H1 (cell line): ENCODE measurements around the gene CREBZF. TPM values are rescaled to one million over a fixed set of nuclear protein-coding genes. Genes with fewer than 3 reads are reported as not detected.

Source experiments
- CTCF ChIA-PET: fragments of 300-600 bp; sonication (Branson Sonifier 250); formaldehyde crosslinking; loops from one replicate; lab custom pipeline; 2021; ENCODE audit not compliant: partially characterized antibody; lab: Charles Lee
- POLR2A ChIA-PET: fragments of 300-600 bp; sonication (Branson Sonifier 250); formaldehyde crosslinking; loops from one replicate; lab custom pipeline; 2021; ENCODE audit warnings: inconsistent platforms; ENCODE audit not compliant: partially characterized antibody; lab: Charles Lee
- DNase-seq, 2 experiments: peaks; one replicate each; pipeline versions ENCODE4 v3.0.0 to v3.0.0-alpha.2; 2010 to 2022; ENCODE audit warnings: low spot score in 2 of 2, low read depth in 1 of 2, mixed read lengths in 1 of 2
- FAIRE-seq: peaks from 2 replicates; lab custom pipeline; 2011; peaks lifted over from hg19 to GRCh38; lab: Jason Lieb, UNC
- H2AFZ ChIP-seq: 2 replicates; pipeline ENCODE4 v1.8.1; 2012; ENCODE audit warnings: low read length, inconsistent platforms
- H2AK5ac ChIP-seq: 2 replicates; pipeline ENCODE4 v1.6.1; 2013; ENCODE audit warnings: low read depth, low read length
- H2BK120ac ChIP-seq: replicated peaks from 2 replicates; pipeline ENCODE3; 2013; ENCODE audit warnings: low read depth, low read length, inconsistent platforms
- H2BK12ac ChIP-seq: 2 replicates; pipeline ENCODE4 v1.6.1; 2013; ENCODE audit warnings: low read depth, low read length
- H2BK15ac ChIP-seq: 2 replicates; pipeline ENCODE4 v1.6.1; 2013; ENCODE audit warnings: low read length
- H2BK20ac ChIP-seq: 2 replicates; pipeline ENCODE4 v1.6.1; 2013; ENCODE audit warnings: low read length
- H2BK5ac ChIP-seq: 2 replicates; pipeline ENCODE4 v1.6.1; 2013; ENCODE audit warnings: low read depth, low read length
- H3K14ac ChIP-seq: 2 replicates; pipeline ENCODE4 v1.6.1; 2013; ENCODE audit warnings: inconsistent platforms; ENCODE audit not compliant: insufficient read length
- H3K18ac ChIP-seq: 2 replicates; pipeline ENCODE4 v1.6.1; 2013; ENCODE audit warnings: low read length; ENCODE audit errors: extremely low read depth
- H3K23ac ChIP-seq: 2 replicates; pipeline ENCODE4 v1.6.1; 2013; ENCODE audit warnings: inconsistent platforms; ENCODE audit not compliant: insufficient read length
- H3K23me2 ChIP-seq: 2 replicates; pipeline ENCODE4 v1.6.1; 2013; ENCODE audit warnings: low read depth, low read length
- H3K27ac ChIP-seq: 2 replicates; pipeline ENCODE4 v1.6.1; 2011; ENCODE audit warnings: low read depth, low read length, inconsistent platforms
- H3K27me3 ChIP-seq, 4 experiments: replicated peaks in 1 of 4; 1 replicate in 1 of 4; 2 replicates in 3 of 4; pipeline versions ENCODE4 v1.6.1 to v1.8.1; 2011 to 2013; ENCODE audit warnings: low read length in 3 of 4, mild to moderate bottlenecking in 3 of 4, inconsistent platforms in 2 of 4, mixed read lengths in 2 of 4, moderate library complexity in 1 of 4; ENCODE audit not compliant: control insufficient read depth in 3 of 4, insufficient read depth in 3 of 4; ENCODE audit errors: extremely low read depth in 1 of 4
- H3K36me3 ChIP-seq, 4 experiments: 2 replicates each; pipeline versions ENCODE4 v1.6.1 to v1.8.1; 2011 to 2013; ENCODE audit warnings: mild to moderate bottlenecking in 4 of 4, low read length in 3 of 4, moderate library complexity in 2 of 4, control low read depth in 1 of 4, inconsistent platforms in 1 of 4; ENCODE audit not compliant: insufficient read depth in 4 of 4, control insufficient read depth in 2 of 4
- H3K4ac ChIP-seq: replicated peaks from 2 replicates; pipeline ENCODE3; 2013; ENCODE audit warnings: low read length, low read depth, mixed read lengths, inconsistent platforms; ENCODE audit not compliant: insufficient read length
- H3K4me1 ChIP-seq, 4 experiments: replicated peaks in 1 of 4; 1 replicate in 1 of 4; 2 replicates in 3 of 4; pipeline versions ENCODE4 v1.6.1 to v1.8.1; 2011 to 2013; ENCODE audit warnings: low read length in 3 of 4, inconsistent platforms in 2 of 4, mixed read lengths in 1 of 4; ENCODE audit not compliant: insufficient read depth in 4 of 4, control insufficient read depth in 3 of 4
- H3K4me2 ChIP-seq, 2 experiments: 2 replicates each; pipeline versions ENCODE4 v1.6.1 to v1.8.1; 2011 to 2013; ENCODE audit warnings: low read depth in 2 of 2, low read length in 2 of 2, control low read depth in 1 of 2, inconsistent platforms in 1 of 2, mild to moderate bottlenecking in 1 of 2; ENCODE audit not compliant: insufficient read depth in 1 of 2
- H3K4me3 ChIP-seq, 4 experiments: fragments of 200-600, 300-600 bp in 1 of 4; sonication (generic), shearing (Covaris generic), sonication (Bioruptor Twin) in 1 of 4; 2 replicates each; pipeline versions ENCODE4 v1.5.1 to v1.8.1; 2011 to 2016; ENCODE audit warnings: low read length in 4 of 4, low read depth in 3 of 4, control low read depth in 2 of 4, inconsistent platforms in 2 of 4, mild to moderate bottlenecking in 2 of 4, mixed read lengths in 1 of 4, moderate library complexity in 1 of 4; ENCODE audit not compliant: insufficient read depth in 2 of 4; ENCODE audit errors: extremely low read depth in 1 of 4
- H3K56ac ChIP-seq: replicated peaks from 2 replicates; pipeline ENCODE3; 2013; ENCODE audit warnings: low read depth, mild to moderate bottlenecking, mixed read lengths, low read length, inconsistent platforms; ENCODE audit not compliant: insufficient read length
- H3K79me1 ChIP-seq: 2 replicates; pipeline ENCODE4 v1.6.1; 2013; ENCODE audit warnings: low read depth, low read length, control low read depth
- H3K79me2 ChIP-seq, 2 experiments: 2 replicates each; pipeline versions ENCODE4 v1.6.1 to v1.8.1; 2012 to 2013; ENCODE audit warnings: low read length in 2 of 2, mild to moderate bottlenecking in 2 of 2, inconsistent platforms in 1 of 2; ENCODE audit not compliant: insufficient read depth in 2 of 2, control insufficient read depth in 1 of 2
- H3K9ac ChIP-seq, 4 experiments: replicated peaks in 1 of 4; 1 replicate in 1 of 4; 2 replicates in 3 of 4; pipeline versions ENCODE4 v1.6.1 to v1.8.1; 2011 to 2013; ENCODE audit warnings: low read depth in 3 of 4, low read length in 3 of 4, control low read depth in 2 of 4, mild to moderate bottlenecking in 2 of 4, moderate library complexity in 2 of 4, inconsistent platforms in 1 of 4; ENCODE audit errors: extremely low read depth in 1 of 4
- H3K9me3 ChIP-seq, 2 experiments: 2 replicates each; pipeline versions ENCODE4 v1.6.1 to v1.8.1; 2012 to 2013; ENCODE audit warnings: mild to moderate bottlenecking in 2 of 2, moderate library complexity in 2 of 2, control low read depth in 1 of 2, inconsistent platforms in 1 of 2, low read depth in 1 of 2, low read length in 1 of 2, mixed read lengths in 1 of 2; ENCODE audit not compliant: insufficient read depth in 2 of 2
- H4K20me1 ChIP-seq, 2 experiments: replicated peaks in 1 of 2; 2 replicates each; pipeline versions ENCODE3 to v1.8.1; 2011 to 2013; ENCODE audit warnings: inconsistent platforms in 2 of 2, low read length in 2 of 2, mild to moderate bottlenecking in 1 of 2; ENCODE audit not compliant: insufficient read depth in 2 of 2, control insufficient read depth in 1 of 2
- H4K5ac ChIP-seq: 2 replicates; pipeline ENCODE4 v1.6.1; 2013; ENCODE audit warnings: low read length, low read depth, mixed read lengths, inconsistent platforms; ENCODE audit not compliant: insufficient read length
- H4K8ac ChIP-seq: 2 replicates; pipeline ENCODE4 v1.8.0; 2013; ENCODE audit warnings: mild to moderate bottlenecking, moderate library complexity, low read length, inconsistent platforms; ENCODE audit not compliant: insufficient read depth; ENCODE audit errors: extremely low read depth
- H4K91ac ChIP-seq: replicated peaks from 2 replicates; pipeline ENCODE3; 2013; ENCODE audit warnings: low read length, mixed read lengths, inconsistent platforms; ENCODE audit not compliant: insufficient read length
- ASH2L ChIP-seq: fragments of 200-600, 300-600 bp; sonication (generic); IDR thresholded peaks from one replicate; pipeline ENCODE4 v1.7.1; 2017; ENCODE audit warnings: low read length
- ATF3 ChIP-seq: IDR thresholded peaks from 2 replicates; pipeline ENCODE4 v1.6.1; 2011; ENCODE audit warnings: low read depth, mild to moderate bottlenecking, low read length; ENCODE audit not compliant: insufficient read depth
- E2F6 ChIP-seq: IDR thresholded peaks from 2 replicates; pipeline ENCODE4 v1.6.1; 2012; ENCODE audit warnings: inconsistent platforms
- RBBP5 ChIP-seq: IDR thresholded peaks from 2 replicates; pipeline ENCODE4 v1.7.1; 2012; ENCODE audit warnings: low read depth, mild to moderate bottlenecking, inconsistent platforms, low read length, moderate library complexity, borderline replicate concordance
- TAF1 ChIP-seq: IDR thresholded peaks from 2 replicates; pipeline ENCODE4 v1.6.1; 2011; ENCODE audit warnings: mild to moderate bottlenecking, low read depth, low read length
- TAF7 ChIP-seq: optimal IDR thresholded peaks from 2 replicates; pipeline ENCODE3; 2011; ENCODE audit warnings: low read depth, mild to moderate bottlenecking, inconsistent platforms, low read length, moderate library complexity, borderline replicate concordance
- WGBS, 2 experiments: shearing (Covaris generic) in 1 of 2; methylation state at CpG; one replicate each; pipeline versions ENCODE4 v1.1.6 to v1.1.7; 2013 to 2015; ENCODE audit warnings: low lambda C conversion rate in 2 of 2, mixed read lengths in 2 of 2, inconsistent platforms in 1 of 2, low coverage in 1 of 2, missing lambda C conversion rate in 1 of 2; ENCODE audit not compliant: insufficient replicate concordance in 2 of 2, insufficient coverage in 1 of 2, insufficient read length in 1 of 2; ENCODE audit errors: extremely low coverage in 1 of 2, missing lambda C conversion rate in 1 of 2; 5-methylcytosine and 5-hydroxymethylcytosine counted together
- polyA plus RNA-seq, 7 experiments: library from polyadenylated mRNA; depleted of rRNA in 3 of 7; stranded (reverse) in 5 of 7; unstranded in 2 of 7; fragments of >200 nt in 5 of 7; fragments of 200-250 nt in 2 of 7; gene quantifications; 1 replicate in 5 of 7; 2 replicates in 1 of 7; 4 replicates in 1 of 7; pipeline versions ENCODE4 v1.2.1 to v1.2.3, GENCODE V29; 2011 to 2013; ENCODE audit warnings: missing spikeins in 2 of 7, mixed read lengths in 2 of 7
- total RNA-seq: library from RNA; stranded (reverse); fragmentation: NEBNext Ultra II Directional; extraction: Animal tissue kit (Norgen Biotek cat#: 25700); gene quantifications from 2 replicates; pipeline ENCODE4 v1.2.1, GENCODE V29; 2021
- TF ChIP-seq, protein P1 (sequence below): IDR thresholded peaks from 2 replicates; pipeline ENCODE4 v1.6.1; 2012; ENCODE audit warnings: low read length, inconsistent platforms

CREBZF gene
- total and polyA plus RNA-seq, 2 of the 8 experiments (the other 6 are each of a cell fraction or from before 2014, with no cell fraction given), result 15.4 to 44.9 TPM

GRCh38 chr11:85627998-85628770, 36.7 kb downstream of the CREBZF start, which contains the start of gene TMEM126B:
TMEM126B (plus strand) TSS chr11:85628593; CDS start chr11:85628608, 15 bp downstream.
- Histone ChIP-seq H2BK15ac (no peak within 1 kb of the TSS; the same call in 1 of the 2 replicates), H2BK12ac (no peak within 1 kb of the TSS; the same call in 1 of the 2 replicates), H4K8ac (peak within 1 kb of the TSS; percentile 88; the same call in 1 of the 2 replicates), H2BK120ac (no peak within 1 kb of the TSS), H4K20me1 (no peaks in the 10 kb centered on the region), H3K4me3 (peak within 1 kb of the TSS; percentile 78 to 95 (median 92)), H2AK5ac (peak within 1 kb of the TSS; percentile 16; the same call in 1 of the 2 replicates), H3K23me2 (peaks cover 12% of the 10 kb centered on the region), H3K9me3 (no peaks in the 10 kb centered on the region), H3K4me2 (peak within 1 kb of the TSS; percentile 84 to 99), H3K79me2 (peaks cover 18 to 42% of the 10 kb centered on the region in 2 experiments), H2BK5ac (peak within 1 kb of the TSS; percentile 89), H3K9ac (peak within 1 kb of the TSS; percentile 82 to 97 (median 83)), H2BK20ac (no peak within 1 kb of the TSS), H3K14ac (no peak within 1 kb of the TSS), H3K79me1 (peaks cover 2% of the 10 kb centered on the region; the same call in 1 of the 2 replicates), H3K4ac (no peak within 1 kb of the TSS), H3K56ac (peak within 1 kb of the TSS; percentile 32), H3K18ac (peak within 1 kb of the TSS; percentile 11; the same call in 1 of the 2 replicates), H3K23ac (no peak within 1 kb of the TSS), H4K5ac (peak within 1 kb of the TSS; percentile 69), H4K91ac (no peak within 1 kb of the TSS), H2AFZ (peak within 1 kb of the TSS; percentile 89), H3K4me1 (peaks cover 0 to 9% (median 0%) of the 10 kb centered on the region in 4 experiments; a peak in 4 of 7 replicates), H3K27ac (peak within 1 kb of the TSS; percentile 68), H3K27me3 (no peaks in the 10 kb centered on the region), H3K36me3 (peaks cover 0 to 17% (median 5%) of the 10 kb centered on the region in 4 experiments; a peak in 4 of 8 replicates)
- DNase-seq, result peak; percentile 88 to 94
- 2% methylated on average over 37 of the region's 41 CpGs; no CpG with 5 or more reads in 1 of the 2 experiments for WGBS, 2 experiments
- peak; percentile 88 for FAIRE-seq
- ChIA-PET CTCF (interaction anchor here (0.6 to 1.6 kb wide), 2 partner anchors 218 to 408 kb away, joined by 3 read pairs; no protein-coding TSS in a partner anchor), POLR2A (interaction anchor here (0.7 to 3.0 kb wide), 11 partner anchors 8 to 213 kb away, joined by 3 to 20 read pairs (median 6); partner anchors contain the start of genes CREBZF and TMEM126A)
- TF ChIP-seq TAF7 (peak; percentile 12), ATF3 (peak; percentile 86), E2F6 (peak; percentile 26; the same call in 1 of the 2 replicates), RBBP5 (peak; percentile 97; the same call in 1 of the 2 replicates), ASH2L (peak; percentile 60), TAF1 (peak; percentile 96)
- TF ChIP-seq, protein P1, sequence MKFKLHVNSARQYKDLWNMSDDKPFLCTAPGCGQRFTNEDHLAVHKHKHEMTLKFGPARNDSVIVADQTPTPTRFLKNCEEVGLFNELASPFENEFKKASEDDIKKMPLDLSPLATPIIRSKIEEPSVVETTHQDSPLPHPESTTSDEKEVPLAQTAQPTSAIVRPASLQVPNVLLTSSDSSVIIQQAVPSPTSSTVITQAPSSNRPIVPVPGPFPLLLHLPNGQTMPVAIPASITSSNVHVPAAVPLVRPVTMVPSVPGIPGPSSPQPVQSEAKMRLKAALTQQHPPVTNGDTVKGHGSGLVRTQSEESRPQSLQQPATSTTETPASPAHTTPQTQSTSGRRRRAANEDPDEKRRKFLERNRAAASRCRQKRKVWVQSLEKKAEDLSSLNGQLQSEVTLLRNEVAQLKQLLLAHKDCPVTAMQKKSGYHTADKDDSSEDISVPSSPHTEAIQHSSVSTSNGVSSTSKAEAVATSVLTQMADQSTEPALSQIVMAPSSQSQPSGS, result no peak
